Measurements from ENCODE around the gene PRSS8. TPM values are rescaled to one million over a fixed set of nuclear protein-coding genes. Genes with fewer than 3 reads are reported as not detected.

PRSS8 gene
- 100 to 1,000 TPM in 1 of 4 donors, 10 to 100 TPM in 3; 39.2 to 121 (median 49.2) TPM for total RNA-seq

DNA sequence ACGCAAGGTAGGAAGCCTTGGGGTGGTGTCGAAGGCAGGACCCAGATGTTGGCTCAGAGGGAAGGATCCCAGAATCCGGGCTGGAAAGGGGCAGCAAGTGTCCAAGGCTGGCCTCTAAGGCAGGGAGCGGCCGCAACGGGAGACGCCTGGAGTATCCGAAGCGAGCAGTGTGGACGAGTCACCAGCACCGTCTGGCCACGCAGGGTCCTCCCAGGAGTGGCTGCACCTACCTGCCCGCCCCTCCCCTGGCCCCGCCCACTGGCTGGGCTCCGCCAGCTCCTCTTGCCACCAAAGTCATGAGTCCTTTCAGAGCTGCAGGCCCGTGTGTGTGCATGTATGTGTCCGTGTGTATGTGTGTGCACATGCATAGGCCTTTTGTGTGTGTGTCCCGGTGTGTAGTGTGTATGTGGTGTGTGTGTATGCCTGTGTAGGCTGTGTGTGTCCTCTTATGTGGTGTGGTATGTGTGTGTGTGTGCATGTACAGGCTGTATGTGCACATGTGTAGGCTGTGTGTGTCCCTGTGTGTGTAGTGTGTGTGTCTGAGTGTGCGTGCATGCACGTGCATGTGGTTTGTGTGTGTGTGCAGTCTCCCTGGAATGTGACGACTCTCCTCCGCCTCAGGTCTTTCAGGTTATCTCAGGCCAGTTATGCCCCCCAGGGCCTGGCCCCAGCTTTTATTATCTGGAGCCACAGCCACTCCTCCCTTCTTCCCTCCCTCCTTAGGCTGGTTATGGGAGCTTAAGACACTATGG lies at the start of gene PRSS8:
Gene PRSS8 (minus strand): TSS at position 193 of the 752 bp plus-strand sequence. CDS start 229 bp downstream, outside the sequence.
- H3K36me3 ChIP-seq, result peaks cover 0 to 24% (median 3%) of the 10 kb centered on the region in 3 donors
- peaks cover 0 to 5% (median 0%) of the 10 kb centered on the region in 4 donors for H3K27me3 ChIP-seq
- TF ChIP-seq, protein P1, sequence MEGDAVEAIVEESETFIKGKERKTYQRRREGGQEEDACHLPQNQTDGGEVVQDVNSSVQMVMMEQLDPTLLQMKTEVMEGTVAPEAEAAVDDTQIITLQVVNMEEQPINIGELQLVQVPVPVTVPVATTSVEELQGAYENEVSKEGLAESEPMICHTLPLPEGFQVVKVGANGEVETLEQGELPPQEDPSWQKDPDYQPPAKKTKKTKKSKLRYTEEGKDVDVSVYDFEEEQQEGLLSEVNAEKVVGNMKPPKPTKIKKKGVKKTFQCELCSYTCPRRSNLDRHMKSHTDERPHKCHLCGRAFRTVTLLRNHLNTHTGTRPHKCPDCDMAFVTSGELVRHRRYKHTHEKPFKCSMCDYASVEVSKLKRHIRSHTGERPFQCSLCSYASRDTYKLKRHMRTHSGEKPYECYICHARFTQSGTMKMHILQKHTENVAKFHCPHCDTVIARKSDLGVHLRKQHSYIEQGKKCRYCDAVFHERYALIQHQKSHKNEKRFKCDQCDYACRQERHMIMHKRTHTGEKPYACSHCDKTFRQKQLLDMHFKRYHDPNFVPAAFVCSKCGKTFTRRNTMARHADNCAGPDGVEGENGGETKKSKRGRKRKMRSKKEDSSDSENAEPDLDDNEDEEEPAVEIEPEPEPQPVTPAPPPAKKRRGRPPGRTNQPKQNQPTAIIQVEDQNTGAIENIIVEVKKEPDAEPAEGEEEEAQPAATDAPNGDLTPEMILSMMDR (IDR thresholded peaks at IDR 0.05), result no peak
- peak in 3 of 4 donors; percentile 13 to 79 (median 67) for TF ChIP-seq POLR2A (IDR thresholded peaks at IDR 0.05)
- H3K27ac ChIP-seq, result peak within 1 kb of the TSS; percentile 86 to 96 (median 94)
- WGBS, 2 donors, result 13 to 38% methylated on average over 5 to 13 of the region's 22 CpGs
- peaks cover 36 to 83% (median 39%) of the 10 kb centered on the region in 3 donors for H3K4me1 ChIP-seq
- intact Hi-C loops (cut with DNase I), result no loop called here
- DNase-seq, result no peak
- peak within 1 kb of the TSS; percentile 60 to 79 (median 72) for H3K4me3 ChIP-seq
- no peaks in the 10 kb centered on the region for H3K9me3 ChIP-seq

DNA sequence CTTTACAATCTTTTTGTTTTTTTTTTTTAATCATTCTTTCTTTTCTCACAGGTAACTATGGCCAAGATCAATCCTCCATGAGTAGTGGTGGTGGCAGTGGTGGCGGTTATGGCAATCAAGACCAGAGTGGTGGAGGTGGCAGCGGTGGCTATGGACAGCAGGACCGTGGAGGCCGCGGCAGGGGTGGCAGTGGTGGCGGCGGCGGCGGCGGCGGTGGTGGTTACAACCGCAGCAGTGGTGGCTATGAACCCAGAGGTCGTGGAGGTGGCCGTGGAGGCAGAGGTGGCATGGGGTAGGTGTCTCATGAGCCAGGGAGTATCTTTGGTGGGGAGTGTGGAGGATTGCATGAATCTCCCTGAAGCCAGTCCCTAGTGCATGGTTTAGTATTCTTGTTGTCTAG lies 49.4 kb upstream of the PRSS8 start:
- Histone ChIP-seq H3K4me1 (peaks cover 18 to 63% (median 28%) of the 10 kb centered on the region in 3 donors), H3K27ac (no peak overlapping the region), H3K36me3 (peaks cover 32 to 78% (median 64%) of the 10 kb centered on the region in 3 donors), H3K9me3 (no peaks in the 10 kb centered on the region), H3K4me3 (no peak overlapping the region), H3K27me3 (no peaks in the 10 kb centered on the region)
- TF ChIP-seq, protein P1 (IDR thresholded peaks at IDR 0.05), result no peak
- no peak for TF ChIP-seq POLR2A (IDR thresholded peaks at IDR 0.05)
- no peak for DNase-seq
- 75 to 81% methylated on average over 3 of the region's 14 CpGs for WGBS, 2 donors
- intact Hi-C loops (cut with DNase I), result no loop called here

DNA sequence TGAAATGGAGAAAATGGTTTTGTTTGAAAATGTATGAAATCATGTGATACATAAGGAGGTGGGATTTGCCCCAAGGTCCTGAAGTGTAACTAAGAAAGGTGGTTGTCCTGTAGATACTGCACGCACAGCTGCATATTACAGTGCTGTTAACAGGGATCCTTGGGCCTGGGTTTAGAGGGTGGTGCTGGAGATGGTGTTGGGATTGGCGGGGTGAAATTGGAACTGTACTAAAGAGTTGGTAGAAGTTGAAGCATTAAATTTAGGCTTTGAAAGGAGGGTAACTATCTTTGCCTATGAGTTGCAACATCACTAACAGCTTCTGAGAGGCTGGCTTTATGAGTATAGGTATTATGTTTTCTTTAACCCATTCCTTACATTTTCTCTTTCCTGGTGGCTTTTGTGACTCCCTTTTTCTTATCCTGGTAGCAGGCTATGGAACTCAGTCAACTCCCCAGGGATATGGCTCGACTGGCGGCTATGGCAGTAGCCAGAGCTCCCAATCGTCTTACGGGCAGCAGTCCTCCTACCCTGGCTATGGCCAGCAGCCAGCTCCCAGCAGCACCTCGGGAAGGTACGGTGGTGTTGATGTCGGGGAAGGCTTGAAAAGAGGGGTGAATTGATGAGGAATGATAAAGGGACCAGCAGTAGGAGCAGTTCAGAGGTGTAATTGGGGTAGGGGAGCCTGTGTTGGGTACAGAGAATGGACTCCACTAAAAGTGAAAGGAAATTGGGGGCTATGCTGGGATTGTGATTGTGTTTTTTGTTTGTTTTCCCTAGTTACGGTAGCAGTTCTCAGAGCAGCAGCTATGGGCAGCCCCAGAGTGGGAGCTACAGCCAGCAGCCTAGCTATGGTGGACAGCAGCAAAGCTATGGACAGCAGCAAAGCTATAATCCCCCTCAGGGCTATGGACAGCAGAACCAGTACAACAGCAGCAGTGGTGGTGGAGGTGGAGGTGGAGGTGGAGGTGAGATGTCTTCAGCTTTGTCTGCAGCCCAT lies 48.2 kb upstream of the PRSS8 start:
- WGBS, 2 donors, result 62 to 76% methylated on average over 10 of the region's 10 CpGs
- Histone ChIP-seq H3K4me3 (no peak overlapping the region), H3K27ac (no peak overlapping the region), H3K27me3 (no peaks in the 10 kb centered on the region), H3K36me3 (peaks cover 32 to 67% (median 52%) of the 10 kb centered on the region in 3 donors), H3K4me1 (peaks cover 23 to 70% (median 33%) of the 10 kb centered on the region in 3 donors), H3K9me3 (no peaks in the 10 kb centered on the region)
- DNase-seq, result no peak
- no peak for TF ChIP-seq POLR2A (IDR thresholded peaks at IDR 0.05)
- TF ChIP-seq, protein P1 (IDR thresholded peaks at IDR 0.05), result no peak
- intact Hi-C loops (cut with DNase I), result no loop called here

DNA sequence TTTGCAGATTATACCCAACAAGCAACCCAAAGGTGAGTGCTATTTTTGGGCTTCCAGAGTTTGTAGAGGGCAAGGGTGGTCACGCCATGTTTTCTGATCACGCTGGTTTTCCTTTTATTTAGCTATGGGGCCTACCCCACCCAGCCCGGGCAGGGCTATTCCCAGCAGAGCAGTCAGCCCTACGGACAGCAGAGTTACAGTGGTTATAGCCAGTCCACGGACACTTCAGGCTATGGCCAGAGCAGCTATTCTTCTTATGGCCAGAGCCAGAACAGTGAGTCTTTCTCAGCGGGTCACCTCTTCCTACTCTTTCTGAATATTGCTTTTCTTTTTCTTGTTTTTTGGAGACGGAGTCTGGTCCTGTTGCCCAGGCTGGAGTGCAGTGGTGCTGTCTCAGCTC lies 46.9 kb upstream of the PRSS8 start:
- intact Hi-C loops (cut with DNase I), result no loop called here
- TF ChIP-seq, protein P1 (IDR thresholded peaks at IDR 0.05), result no peak
- H3K36me3 ChIP-seq, result peaks cover 27 to 53% (median 41%) of the 10 kb centered on the region in 3 donors
- H3K27me3 ChIP-seq, result no peaks in the 10 kb centered on the region
- peak overlapping the region; percentile 10 to 98 (median 86) for H3K4me3 ChIP-seq
- H3K4me1 ChIP-seq, result peaks cover 25 to 75% (median 36%) of the 10 kb centered on the region in 3 donors
- peak overlapping the region in 1 of 4 donors; percentile 11 for H3K27ac ChIP-seq
- H3K9me3 ChIP-seq, result no peaks in the 10 kb centered on the region
- 5 to 17% methylated on average over 7 of the region's 7 CpGs for WGBS, 2 donors
- DNase-seq, result no peak

Data from esophagus squamous epithelium (tissue), 5 donors.